VCaP (cell line): ENCODE results near the gene GPRC5D.

ENCODE experiments used
- H3K27ac ChIP-seq: fragments of 450-650 bp; 2 replicates; pipeline ENCODE4 v1.5.1; 2017
- TF ChIP-seq, protein P1 (sequence below): fragments of 450-650 bp; conservative IDR thresholded peaks from 2 replicates; pipeline ENCODE4 v1.5.1; 2017; ENCODE audit warnings: mild to moderate bottlenecking, moderate library complexity

The GPRC5D gene

GRCh38 chr12:12915656-12916055 is 36.3 kb downstream of the GPRC5D start:
- H3K27ac ChIP-seq = peak overlapping the region; percentile 71; the same call in 1 of the 2 replicates
- TF ChIP-seq, protein P1, sequence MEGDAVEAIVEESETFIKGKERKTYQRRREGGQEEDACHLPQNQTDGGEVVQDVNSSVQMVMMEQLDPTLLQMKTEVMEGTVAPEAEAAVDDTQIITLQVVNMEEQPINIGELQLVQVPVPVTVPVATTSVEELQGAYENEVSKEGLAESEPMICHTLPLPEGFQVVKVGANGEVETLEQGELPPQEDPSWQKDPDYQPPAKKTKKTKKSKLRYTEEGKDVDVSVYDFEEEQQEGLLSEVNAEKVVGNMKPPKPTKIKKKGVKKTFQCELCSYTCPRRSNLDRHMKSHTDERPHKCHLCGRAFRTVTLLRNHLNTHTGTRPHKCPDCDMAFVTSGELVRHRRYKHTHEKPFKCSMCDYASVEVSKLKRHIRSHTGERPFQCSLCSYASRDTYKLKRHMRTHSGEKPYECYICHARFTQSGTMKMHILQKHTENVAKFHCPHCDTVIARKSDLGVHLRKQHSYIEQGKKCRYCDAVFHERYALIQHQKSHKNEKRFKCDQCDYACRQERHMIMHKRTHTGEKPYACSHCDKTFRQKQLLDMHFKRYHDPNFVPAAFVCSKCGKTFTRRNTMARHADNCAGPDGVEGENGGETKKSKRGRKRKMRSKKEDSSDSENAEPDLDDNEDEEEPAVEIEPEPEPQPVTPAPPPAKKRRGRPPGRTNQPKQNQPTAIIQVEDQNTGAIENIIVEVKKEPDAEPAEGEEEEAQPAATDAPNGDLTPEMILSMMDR = no peak

DNA sequence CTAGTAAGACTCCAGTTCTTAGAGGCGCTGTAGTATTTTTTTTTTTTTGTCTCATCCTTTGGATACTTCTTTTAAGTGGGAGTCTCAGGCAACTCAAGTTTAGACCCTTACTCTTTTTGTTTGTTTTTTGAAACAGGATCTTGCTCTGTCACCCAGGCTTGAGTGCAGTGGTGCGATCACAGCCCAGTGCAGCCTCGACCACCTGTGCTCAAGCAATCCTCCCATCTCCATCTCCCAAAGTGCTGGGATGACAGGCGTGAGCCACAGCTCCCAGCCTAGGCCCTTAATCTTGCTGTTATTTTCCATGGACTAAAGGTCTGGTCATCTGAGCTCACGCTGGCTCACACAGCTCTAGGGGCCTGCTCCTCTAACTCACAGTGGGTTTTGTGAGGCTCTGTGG is 39.3 kb downstream of the GPRC5D start:
- TF ChIP-seq, protein P1 = no peak
- H3K27ac ChIP-seq = no peak overlapping the region

GRCh38 chr12:12909995-12910420 is 42.0 kb downstream of the GPRC5D start:
- TF ChIP-seq, protein P1 = no peak
- H3K27ac ChIP-seq = no peak overlapping the region

DNA sequence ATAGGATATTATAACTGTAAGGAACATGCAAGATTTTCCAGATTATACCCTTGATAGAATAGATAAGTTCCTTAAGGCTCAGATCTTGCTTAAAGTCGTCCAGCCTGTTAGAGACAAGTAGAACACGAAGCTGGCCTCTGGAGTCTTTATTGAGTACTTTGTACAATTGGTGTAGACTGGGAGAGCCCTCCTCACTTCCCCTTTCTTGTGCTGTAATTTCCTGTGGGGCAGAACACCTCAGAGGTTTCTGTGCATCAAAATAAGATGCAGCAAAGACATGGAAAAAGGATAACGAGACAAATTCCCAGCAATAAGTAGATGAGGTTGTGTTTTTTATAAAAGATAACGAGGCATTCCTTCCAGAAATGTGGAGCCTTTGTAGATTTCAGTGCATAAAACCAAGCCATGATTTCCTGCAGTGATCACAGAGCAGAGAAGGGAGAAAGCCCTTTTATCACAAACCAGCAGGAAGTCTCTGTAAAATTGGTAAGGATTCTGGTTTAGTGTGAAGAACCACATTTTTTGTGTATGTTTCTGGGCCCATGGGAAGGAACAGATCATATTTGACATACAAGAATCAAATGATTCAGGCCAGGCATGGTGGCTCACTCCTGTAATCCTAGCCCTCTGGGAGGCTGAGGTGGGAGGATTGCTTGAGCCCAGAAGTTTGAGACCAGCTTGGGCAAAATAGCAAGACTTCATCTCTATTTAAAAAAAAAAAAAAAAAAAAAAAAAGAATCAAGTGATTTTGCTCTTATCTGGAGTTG is 42.6 kb downstream of the GPRC5D start:
- no peak overlapping the region for H3K27ac ChIP-seq
- TF ChIP-seq, protein P1 = no peak

GRCh38 chr12:12908711-12909110 is 43.3 kb downstream of the GPRC5D start:
- H3K27ac ChIP-seq = no peak overlapping the region
- TF ChIP-seq, protein P1 = no peak

GRCh38 chr12:12908252-12908651 is 43.7 kb downstream of the GPRC5D start:
- TF ChIP-seq, protein P1 = no peak
- H3K27ac ChIP-seq = no peak overlapping the region

DNA sequence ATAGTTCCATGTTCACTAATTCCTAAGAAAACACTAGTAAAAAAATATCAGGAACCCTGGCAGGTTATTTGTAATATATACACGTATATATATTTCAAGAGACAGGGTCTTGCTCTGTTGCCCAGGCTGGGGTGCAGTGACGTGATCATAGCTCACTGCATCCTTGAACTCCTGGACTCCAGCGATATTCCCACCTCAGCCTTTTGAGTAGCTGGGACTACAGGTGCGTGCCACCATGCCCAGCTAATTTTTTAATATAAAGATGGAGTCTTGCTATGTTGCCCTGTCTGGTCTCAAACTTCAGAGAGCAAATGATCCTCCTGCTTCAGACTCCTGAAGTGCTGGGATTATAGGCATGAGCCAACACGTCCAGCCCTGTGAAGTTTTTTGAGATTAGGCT is 44.4 kb downstream of the GPRC5D start:
- H3K27ac ChIP-seq = no peak overlapping the region
- TF ChIP-seq, protein P1 = no peak
